Measurements from ENCODE around the gene AEN.

GRCh38 chr15:88624971-88625490 is 3.9 kb downstream of the AEN start:
- TF ChIP-seq CTCF (conservative IDR thresholded peaks at IDR 0.05 in 1 of 2, IDR thresholded peaks at IDR 0.05 in 1 of 2; ENCODE audit: extremely low read depth in 1 of 2, insufficient read depth in 1 of 2, low read depth in 1 of 2, low read length in 2 of 2), result no peak
- no peak for TF ChIP-seq EZH2 (IDR thresholded peaks at IDR 0.05; ENCODE audit: borderline replicate concordance, low read length)

Measured in mammary epithelial cell (primary cell).